Brain pericyte (primary cell): ENCODE measurements around the gene HAO2.
"Not testable (repeated sequence)": the region's sequence is repeated elsewhere in the genome, so short reads cannot be mapped to it uniquely, and the experiment has no call there.

Experiments
- DNase-seq: peaks from one replicate; pipeline ENCODE4 v3.0.0-alpha.2; 2012; ENCODE audit warnings: low read depth, low spot score

Gene HAO2

DNA sequence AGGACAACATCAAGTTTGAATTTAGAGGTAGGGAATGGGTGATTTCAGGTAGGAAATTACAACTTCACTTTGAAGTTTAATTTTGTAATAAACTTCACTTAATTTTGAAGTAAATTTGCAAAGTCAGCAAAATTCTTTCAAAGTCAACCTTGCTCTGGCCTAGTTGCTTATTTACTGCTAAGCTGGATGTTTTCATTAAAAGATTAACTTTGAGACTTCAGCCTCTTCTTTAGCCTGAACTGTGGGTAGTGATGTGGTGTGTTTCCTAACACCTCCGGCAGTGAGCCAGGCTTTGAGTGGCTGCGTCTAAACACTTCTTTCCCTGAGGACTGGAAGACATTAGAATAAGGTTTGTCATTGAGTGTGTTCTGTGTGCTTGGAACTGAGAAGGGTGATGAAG lies at the start of gene HAO2:
HAO2 (plus strand) TSS at position 232 of the 400 bp plus-strand sequence. CDS start 12,301 bp downstream, outside the sequence.
- no peak for DNase-seq

DNA sequence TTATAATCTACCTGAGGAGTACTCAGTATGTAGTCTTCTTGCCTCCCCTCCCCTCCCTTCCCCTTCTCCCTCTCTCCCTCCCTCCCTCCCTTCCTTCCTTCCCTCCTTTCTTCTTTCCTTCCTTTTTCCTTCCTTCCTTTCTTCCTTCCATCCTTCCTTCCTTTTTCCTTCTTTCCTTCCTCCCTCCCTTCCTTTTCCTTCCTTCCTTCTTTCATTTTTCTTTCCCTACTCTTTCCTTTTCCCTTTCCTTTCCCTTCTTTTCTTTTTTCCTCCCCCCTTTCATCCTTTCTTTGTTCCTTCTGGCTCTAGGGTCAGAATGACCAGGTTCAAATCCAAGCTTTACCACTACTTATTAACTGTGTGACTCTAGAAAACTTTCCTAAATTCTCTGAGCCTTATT lies 48.5 kb upstream of the HAO2 start:
- DNase-seq: no peak

GRCh38 chr1:119321666-119322419 lies 46.7 kb upstream of the HAO2 start:
- no peak for DNase-seq

DNA sequence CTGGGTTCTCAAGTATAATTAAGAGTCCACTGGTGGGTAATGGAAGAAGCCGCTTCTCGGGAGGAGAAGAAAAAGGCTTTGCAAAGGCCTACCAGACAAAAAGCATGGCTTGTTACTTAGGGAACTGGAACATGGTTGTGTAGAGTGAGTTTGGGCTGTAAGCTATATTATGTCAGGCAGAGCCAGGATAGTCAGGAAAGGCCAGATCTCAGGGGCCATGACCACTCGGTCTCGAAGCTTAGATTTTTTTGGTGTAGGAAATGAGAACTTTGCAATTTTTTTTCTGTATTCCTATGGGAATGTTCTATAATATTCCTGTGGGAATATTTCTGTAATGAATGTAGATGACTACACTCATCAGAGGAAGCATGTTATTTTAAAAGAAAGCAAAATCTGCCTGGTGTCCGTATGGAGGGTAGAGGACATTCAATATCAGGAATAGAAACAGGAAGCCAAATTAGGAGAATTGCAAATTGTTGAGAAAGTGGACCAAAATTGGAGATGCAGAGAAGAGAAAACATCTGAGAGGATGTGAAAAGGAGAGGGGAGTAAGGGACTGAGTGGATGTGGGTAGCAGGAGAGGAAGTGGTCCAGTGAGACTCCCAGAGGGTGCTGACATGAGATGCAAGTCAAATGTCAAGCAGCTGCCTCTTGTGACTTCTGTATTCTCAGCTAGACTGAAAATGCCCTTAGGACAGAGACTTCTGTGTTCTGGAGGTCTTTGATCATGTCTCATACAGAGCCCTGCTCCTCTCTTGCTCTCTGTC lies 45.2 kb upstream of the HAO2 start:
- no peak for DNase-seq

GRCh38 chr1:119324198-119324597 lies 44.4 kb upstream of the HAO2 start:
- DNase-seq: no peak

GRCh38 chr1:119326251-119326650 lies 42.3 kb upstream of the HAO2 start:
- no peak for DNase-seq

DNA sequence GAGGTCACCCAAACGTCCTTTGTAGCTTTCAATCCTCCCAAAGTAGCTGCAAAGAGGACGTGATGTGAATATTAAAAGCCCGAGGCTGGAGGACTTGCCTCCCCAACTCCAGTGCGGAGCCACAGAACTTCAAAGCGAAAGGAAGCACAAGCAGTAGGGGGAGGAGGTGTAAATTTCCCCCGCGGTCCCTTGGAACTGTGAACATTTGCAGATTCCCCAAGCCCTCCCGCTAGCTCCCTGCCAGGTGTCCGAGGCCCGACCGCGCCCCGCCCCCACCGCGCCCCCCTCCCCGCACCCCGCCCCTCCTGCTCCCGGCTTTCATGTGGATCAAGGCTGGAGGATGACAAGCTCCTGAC lies 41.5 kb upstream of the HAO2 start:
- no peak for DNase-seq

DNA sequence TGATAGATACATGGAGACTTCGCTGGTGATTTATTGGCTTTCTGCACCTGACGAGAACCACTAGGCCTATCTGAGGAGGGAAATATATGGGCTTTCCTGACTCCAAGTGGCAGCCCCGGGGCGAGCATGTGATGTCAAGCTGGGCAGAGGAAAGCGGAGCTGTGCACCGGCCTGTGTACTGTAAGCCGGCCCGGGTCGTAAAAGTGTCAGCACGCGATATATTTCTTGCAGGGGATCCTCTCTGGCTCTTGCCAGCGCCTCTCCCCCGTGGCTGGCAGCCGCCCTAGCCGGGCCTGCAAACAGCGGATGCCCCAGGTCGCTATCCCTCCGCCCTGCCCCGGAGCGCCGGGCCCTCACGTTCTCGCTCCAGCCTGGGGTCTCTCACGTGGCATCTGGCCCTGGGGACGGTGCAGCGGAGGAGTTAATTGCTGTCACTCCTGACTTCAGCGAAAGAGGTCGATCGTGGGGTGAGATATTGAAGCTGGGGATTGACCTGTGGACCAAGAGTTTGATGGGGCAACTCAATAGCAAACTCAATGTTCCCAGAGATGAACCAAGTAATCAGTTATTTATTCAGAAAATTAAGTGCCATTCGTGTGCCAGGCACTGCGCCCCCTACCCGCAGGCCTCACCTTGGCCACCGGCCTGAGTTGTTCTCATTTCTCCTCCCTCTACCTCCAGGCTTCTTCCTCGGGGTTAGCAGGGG lies 41.0 kb upstream of the HAO2 start:
- no peak for DNase-seq

DNA sequence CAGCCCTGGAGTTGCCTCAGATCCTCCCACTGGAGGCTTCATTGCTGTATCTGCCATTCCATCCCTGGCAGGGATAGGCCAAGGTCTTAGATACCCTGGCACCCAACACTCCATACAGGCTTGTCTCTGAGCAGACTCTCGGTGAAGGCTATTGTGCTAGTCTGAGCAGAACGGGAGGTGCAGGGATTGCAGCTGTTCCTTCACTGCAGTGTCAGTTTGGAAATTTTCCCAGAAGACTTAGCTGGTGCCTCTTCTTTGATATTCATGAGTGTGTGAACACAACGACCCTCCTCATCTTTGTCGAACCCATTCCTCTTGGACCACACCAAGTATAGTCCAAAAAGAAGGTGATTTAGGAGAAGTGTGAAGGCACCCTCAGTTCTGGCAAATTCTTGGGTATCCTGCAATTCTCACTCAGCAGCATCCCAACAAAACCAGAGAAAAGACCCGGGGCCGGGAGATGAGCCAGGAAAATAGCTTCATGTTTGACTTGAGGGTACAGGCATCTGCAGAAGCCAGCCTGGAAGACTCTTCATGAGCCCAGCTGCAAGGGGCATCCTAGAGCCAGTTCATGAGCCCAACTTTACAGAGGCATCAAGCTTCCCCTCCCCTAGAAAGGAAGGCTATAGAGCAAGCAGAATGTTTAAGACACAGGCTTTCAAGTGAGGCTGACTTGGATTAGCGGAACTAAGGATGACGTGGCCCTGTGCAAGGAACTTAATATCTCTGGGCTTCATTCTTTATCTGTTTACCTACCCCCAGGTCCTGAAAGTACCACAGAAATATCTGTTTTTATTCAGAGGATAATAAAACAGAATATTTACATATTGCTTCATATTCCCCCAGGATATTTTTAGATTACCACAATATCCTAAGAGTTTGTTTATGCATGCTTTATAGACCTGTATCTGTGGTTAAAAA lies 38.8 kb upstream of the HAO2 start:
- no peak for DNase-seq

DNA sequence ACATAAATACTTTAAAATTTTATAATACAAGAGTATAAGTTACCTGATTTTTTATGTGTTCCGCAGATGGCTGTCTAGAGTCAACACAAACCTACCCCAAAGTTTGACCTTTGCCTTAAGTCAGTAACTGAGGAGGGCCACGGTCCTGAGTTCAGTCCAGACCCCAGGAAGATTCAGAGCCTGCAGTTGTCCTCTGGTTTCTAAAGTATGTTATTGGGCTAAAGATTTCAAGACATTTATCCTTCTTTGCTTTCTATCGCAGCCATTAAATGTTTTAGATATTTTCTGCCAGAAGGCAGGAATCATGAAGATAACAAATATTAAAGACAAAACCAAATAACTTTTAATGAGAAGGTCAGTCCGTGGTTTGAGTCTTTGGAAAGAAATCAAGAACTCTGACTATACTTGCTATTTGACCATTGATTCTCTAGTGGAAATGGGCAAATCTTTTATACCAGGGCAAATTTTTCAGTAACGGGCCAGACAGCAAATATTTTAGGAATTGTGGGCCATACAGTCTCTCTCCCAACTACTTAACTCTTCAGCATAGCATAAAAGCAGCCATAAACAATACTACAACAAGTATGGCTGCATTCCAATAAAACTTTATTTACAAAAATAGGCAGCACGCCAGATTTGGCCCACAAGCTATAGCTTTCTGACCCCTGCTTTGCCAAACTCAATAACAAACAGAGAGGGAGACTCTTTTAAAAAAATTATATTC lies 38.0 kb upstream of the HAO2 start:
- DNase-seq: no peak

- DNase-seq: no peak
Measured at GRCh38 chr1:119331190-119331515, 37.4 kb upstream of the HAO2 start.

DNA sequence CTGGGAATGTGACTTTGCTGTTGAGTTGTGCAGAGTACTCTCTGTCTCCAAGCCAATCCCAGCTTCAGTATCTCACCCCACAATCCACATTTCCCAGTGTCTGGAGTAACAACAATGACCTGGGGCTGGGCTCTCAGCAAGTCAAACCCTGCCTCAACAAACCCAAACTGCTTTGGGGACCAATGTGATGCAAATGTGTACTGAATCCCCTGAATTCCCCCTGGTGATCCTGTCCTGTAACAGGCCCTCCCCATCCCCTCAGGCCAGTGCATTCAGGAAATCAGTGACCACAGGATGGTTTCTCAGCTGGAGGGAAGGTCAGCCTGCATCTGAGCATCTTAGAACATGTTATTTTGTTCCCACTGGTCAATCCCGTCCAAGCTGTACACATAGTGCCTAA lies 36.7 kb upstream of the HAO2 start:
- no peak for DNase-seq

DNA sequence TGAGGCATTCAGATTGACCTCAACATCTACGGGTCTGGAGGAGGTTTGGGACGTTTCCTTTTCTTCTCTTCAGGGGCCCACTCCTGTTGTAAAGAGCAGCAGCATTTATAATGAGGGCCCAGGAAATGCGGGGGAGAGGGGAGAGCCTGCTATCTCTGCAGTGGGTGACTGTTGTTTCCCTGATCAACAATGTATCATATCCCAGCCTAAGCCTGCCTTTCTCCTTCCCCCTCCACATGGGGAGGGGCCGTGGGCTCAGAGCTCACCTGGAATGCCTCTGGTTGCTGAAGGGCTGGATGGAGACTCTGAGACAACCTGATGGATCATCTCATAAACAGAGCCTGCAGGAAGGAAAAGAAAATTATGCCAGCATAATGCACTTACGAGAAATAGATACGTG lies 36.0 kb upstream of the HAO2 start:
- no peak for DNase-seq

GRCh38 chr1:119333163-119333896 lies 35.3 kb upstream of the HAO2 start:
- DNase-seq: no peak

DNA sequence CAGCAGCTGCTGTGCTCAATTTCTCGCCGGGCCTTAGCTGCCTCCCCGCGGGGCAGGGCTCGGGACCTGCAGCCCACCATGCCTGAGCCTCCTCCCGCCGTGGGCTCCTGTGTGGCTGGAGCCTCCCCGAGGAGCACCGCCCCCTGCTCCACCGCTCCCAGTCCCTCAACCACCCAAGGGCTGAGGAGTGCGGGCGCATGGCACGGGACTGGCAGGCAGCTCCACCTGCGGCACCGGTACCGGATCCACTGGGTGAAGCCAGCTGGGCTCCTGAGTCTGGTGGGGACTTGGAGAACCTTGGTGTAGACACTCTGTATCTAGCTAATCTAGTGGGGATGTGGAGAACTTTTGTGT lies 34.7 kb upstream of the HAO2 start:
- not testable (repeated sequence) for DNase-seq

- no peak for DNase-seq
Measured at GRCh38 chr1:119336848-119337247, 31.7 kb upstream of the HAO2 start.

DNA sequence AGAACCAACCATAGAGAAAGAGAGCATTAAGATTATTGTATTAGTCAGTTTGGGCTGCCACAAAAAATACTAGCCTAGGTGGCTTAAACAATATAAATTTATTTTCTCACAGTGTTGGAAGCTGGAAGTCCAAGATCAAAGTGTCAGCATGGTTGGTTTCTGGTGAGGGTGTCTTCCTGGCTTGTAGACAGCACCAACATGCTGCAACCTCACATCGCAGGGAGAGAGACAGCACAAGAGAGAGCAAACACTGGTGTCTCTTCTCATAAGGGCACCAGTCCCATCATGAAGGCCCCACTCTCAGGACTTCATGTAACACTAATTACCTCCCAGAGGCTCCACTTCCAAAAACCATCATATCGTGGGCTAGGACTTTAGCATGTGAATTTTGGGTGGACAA lies 30.6 kb upstream of the HAO2 start:
- no peak for DNase-seq

- no peak for DNase-seq
Measured at GRCh38 chr1:119338757-119339156, 29.8 kb upstream of the HAO2 start.

- no peak for DNase-seq
Measured at GRCh38 chr1:119340861-119341261, 27.7 kb upstream of the HAO2 start.

GRCh38 chr1:119341372-119341947 lies 27.1 kb upstream of the HAO2 start:
- DNase-seq: no peak
